H1 (cell line): ENCODE results near the gene RALY. TPM values are rescaled to one million over a fixed set of nuclear protein-coding genes. Genes with fewer than 3 reads are reported as not detected.

Experiments used
- CEBPB ChIP-seq: IDR thresholded peaks from 2 replicates; pipeline ENCODE4 v1.6.1; 2012; ENCODE audit warnings: low read depth, low read length
- JUND ChIP-seq: IDR thresholded peaks from 2 replicates; pipeline ENCODE4 v1.6.1; 2011; ENCODE audit warnings: mild to moderate bottlenecking, improper control_type of control experiment, low read length
- KDM1A ChIP-seq: fragments of 200-600, 300-600 bp; sonication (generic); IDR thresholded peaks from 2 replicates; pipeline ENCODE4 v1.7.1; 2016; ENCODE audit warnings: mild to moderate bottlenecking, low read length, borderline replicate concordance
- KDM5A ChIP-seq: fragments of 200-600 bp; IDR thresholded peaks from 2 replicates; pipeline ENCODE4 v1.7.1; 2012; ENCODE audit warnings: mild to moderate bottlenecking, low read length, inconsistent platforms, mixed read lengths
- MAFK ChIP-seq: IDR thresholded peaks from 2 replicates; pipeline ENCODE4 v1.6.1; 2012; ENCODE audit warnings: low read depth, mild to moderate bottlenecking, improper control_type of control experiment, low read length
- SAP30 ChIP-seq: fragments of 300-600 bp; sonication (generic); IDR thresholded peaks from 2 replicates; pipeline ENCODE4 v1.7.1; 2012; ENCODE audit warnings: low read length, moderate library complexity, mild to moderate bottlenecking, inconsistent platforms; ENCODE audit not compliant: insufficient read depth, insufficient replicate concordance
- SIN3A ChIP-seq, 2 experiments: IDR thresholded peaks in 1 of 2; conservative IDR thresholded peaks in 1 of 2; 2 replicates each; pipeline ENCODE4 v1.6.1; 2011 to 2012; ENCODE audit warnings: low read length in 2 of 2, improper control_type of control experiment in 1 of 2, low read depth in 1 of 2, mild to moderate bottlenecking in 1 of 2
- TAF7 ChIP-seq: optimal IDR thresholded peaks from 2 replicates; pipeline ENCODE3; 2011; ENCODE audit warnings: low read depth, mild to moderate bottlenecking, inconsistent platforms, low read length, moderate library complexity, borderline replicate concordance
- TEAD4 ChIP-seq: IDR thresholded peaks from 2 replicates; pipeline ENCODE4 v1.6.1; 2012; ENCODE audit warnings: low read depth, low read length, inconsistent platforms, mixed read lengths
- polyA plus RNA-seq, 7 experiments: library from polyadenylated mRNA; depleted of rRNA in 3 of 7; stranded (reverse) in 5 of 7; unstranded in 2 of 7; fragments of >200 nt in 5 of 7; fragments of 200-250 nt in 2 of 7; gene quantifications; 1 replicate in 5 of 7; 2 replicates in 1 of 7; 4 replicates in 1 of 7; pipeline versions ENCODE4 v1.2.1 to v1.2.3, GENCODE V29; 2011 to 2013; ENCODE audit warnings: missing spikeins in 2 of 7, mixed read lengths in 2 of 7
- total RNA-seq: library from RNA; stranded (reverse); fragmentation: NEBNext Ultra II Directional; extraction: Animal tissue kit (Norgen Biotek cat#: 25700); gene quantifications from 2 replicates; pipeline ENCODE4 v1.2.1, GENCODE V29; 2021
- TF ChIP-seq, protein P1 (sequence below): fragments of 300-600 bp; sonication (generic); IDR thresholded peaks from 2 replicates; pipeline ENCODE4 v1.7.1; 2012; ENCODE audit warnings: low read length, moderate library complexity, mild to moderate bottlenecking, inconsistent platforms; ENCODE audit not compliant: insufficient replicate concordance
- TF ChIP-seq, protein P2 (sequence below): IDR thresholded peaks from 2 replicates; pipeline ENCODE4 v1.6.1; 2011; ENCODE audit warnings: low read depth, mild to moderate bottlenecking, low read length; ENCODE audit not compliant: insufficient read depth

RALY gene
- total and polyA plus RNA-seq, 2 of the 8 experiments (the other 6 are each of a cell fraction or from before 2014, with no cell fraction given): 133 to 148 TPM

DNA sequence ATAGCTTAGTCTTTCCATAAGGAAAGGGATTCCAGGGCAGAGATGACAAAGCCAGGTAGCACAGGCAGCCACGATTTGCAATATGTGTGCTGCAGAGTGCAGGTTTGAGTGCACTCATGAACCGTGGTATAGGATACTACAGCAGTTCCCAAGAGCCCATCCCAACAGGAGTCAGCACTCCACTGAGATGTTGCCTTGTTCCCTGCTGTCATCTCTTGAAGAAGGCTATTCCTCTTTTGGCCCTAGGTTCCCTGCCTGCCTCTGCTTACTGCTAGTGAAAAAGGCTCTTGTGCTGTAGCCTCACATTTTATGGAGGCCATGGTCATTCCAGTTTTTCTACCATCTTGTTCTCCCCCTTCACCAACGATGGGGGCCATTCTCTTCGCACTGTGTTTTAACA is 40.2 kb downstream of the RALY start (continued):
- TF ChIP-seq, protein P1, sequence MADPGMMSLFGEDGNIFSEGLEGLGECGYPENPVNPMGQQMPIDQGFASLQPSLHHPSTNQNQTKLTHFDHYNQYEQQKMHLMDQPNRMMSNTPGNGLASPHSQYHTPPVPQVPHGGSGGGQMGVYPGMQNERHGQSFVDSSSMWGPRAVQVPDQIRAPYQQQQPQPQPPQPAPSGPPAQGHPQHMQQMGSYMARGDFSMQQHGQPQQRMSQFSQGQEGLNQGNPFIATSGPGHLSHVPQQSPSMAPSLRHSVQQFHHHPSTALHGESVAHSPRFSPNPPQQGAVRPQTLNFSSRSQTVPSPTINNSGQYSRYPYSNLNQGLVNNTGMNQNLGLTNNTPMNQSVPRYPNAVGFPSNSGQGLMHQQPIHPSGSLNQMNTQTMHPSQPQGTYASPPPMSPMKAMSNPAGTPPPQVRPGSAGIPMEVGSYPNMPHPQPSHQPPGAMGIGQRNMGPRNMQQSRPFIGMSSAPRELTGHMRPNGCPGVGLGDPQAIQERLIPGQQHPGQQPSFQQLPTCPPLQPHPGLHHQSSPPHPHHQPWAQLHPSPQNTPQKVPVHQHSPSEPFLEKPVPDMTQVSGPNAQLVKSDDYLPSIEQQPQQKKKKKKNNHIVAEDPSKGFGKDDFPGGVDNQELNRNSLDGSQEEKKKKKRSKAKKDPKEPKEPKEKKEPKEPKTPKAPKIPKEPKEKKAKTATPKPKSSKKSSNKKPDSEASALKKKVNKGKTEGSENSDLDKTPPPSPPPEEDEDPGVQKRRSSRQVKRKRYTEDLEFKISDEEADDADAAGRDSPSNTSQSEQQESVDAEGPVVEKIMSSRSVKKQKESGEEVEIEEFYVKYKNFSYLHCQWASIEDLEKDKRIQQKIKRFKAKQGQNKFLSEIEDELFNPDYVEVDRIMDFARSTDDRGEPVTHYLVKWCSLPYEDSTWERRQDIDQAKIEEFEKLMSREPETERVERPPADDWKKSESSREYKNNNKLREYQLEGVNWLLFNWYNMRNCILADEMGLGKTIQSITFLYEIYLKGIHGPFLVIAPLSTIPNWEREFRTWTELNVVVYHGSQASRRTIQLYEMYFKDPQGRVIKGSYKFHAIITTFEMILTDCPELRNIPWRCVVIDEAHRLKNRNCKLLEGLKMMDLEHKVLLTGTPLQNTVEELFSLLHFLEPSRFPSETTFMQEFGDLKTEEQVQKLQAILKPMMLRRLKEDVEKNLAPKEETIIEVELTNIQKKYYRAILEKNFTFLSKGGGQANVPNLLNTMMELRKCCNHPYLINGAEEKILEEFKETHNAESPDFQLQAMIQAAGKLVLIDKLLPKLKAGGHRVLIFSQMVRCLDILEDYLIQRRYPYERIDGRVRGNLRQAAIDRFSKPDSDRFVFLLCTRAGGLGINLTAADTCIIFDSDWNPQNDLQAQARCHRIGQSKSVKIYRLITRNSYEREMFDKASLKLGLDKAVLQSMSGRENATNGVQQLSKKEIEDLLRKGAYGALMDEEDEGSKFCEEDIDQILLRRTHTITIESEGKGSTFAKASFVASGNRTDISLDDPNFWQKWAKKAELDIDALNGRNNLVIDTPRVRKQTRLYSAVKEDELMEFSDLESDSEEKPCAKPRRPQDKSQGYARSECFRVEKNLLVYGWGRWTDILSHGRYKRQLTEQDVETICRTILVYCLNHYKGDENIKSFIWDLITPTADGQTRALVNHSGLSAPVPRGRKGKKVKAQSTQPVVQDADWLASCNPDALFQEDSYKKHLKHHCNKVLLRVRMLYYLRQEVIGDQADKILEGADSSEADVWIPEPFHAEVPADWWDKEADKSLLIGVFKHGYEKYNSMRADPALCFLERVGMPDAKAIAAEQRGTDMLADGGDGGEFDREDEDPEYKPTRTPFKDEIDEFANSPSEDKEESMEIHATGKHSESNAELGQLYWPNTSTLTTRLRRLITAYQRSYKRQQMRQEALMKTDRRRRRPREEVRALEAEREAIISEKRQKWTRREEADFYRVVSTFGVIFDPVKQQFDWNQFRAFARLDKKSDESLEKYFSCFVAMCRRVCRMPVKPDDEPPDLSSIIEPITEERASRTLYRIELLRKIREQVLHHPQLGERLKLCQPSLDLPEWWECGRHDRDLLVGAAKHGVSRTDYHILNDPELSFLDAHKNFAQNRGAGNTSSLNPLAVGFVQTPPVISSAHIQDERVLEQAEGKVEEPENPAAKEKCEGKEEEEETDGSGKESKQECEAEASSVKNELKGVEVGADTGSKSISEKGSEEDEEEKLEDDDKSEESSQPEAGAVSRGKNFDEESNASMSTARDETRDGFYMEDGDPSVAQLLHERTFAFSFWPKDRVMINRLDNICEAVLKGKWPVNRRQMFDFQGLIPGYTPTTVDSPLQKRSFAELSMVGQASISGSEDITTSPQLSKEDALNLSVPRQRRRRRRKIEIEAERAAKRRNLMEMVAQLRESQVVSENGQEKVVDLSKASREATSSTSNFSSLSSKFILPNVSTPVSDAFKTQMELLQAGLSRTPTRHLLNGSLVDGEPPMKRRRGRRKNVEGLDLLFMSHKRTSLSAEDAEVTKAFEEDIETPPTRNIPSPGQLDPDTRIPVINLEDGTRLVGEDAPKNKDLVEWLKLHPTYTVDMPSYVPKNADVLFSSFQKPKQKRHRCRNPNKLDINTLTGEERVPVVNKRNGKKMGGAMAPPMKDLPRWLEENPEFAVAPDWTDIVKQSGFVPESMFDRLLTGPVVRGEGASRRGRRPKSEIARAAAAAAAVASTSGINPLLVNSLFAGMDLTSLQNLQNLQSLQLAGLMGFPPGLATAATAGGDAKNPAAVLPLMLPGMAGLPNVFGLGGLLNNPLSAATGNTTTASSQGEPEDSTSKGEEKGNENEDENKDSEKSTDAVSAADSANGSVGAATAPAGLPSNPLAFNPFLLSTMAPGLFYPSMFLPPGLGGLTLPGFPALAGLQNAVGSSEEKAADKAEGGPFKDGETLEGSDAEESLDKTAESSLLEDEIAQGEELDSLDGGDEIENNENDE: no peak
- no peak for TF ChIP-seq TAF7
- no peak for TF ChIP-seq TEAD4
- no peak for TF ChIP-seq JUND
- no peak for TF ChIP-seq CEBPB
- TF ChIP-seq SIN3A (conservative IDR thresholded peaks at IDR 0.05 in 1 of 2, IDR thresholded peaks at IDR 0.05 in 1 of 2; ENCODE audit: low read depth in 1 of 2, low read length in 2 of 2): no peak
- TF ChIP-seq KDM1A: no peak
- TF ChIP-seq MAFK: no peak
- no peak for TF ChIP-seq SAP30
- TF ChIP-seq, protein P2, sequence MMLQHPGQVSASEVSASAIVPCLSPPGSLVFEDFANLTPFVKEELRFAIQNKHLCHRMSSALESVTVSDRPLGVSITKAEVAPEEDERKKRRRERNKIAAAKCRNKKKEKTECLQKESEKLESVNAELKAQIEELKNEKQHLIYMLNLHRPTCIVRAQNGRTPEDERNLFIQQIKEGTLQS: no peak
- no peak for TF ChIP-seq KDM5A
